GM23338 (cell line): ENCODE results near the gene NT5DC2. TPM values are rescaled to one million over a fixed set of nuclear protein-coding genes. Genes with fewer than 3 reads are reported as not detected.

Source experiments
- ATAC-seq: fragments of 200-7000 bp; cut with Tn5 transposase; 3 replicates; pipeline ENCODE4 v1.9.1; 2020
- DNase-seq: peaks from one replicate; pipeline ENCODE4 v3.0.0-alpha.2; 2015; ENCODE audit warnings: low spot score
- H2AFZ ChIP-seq: fragments of 200-600 bp; sonication (generic); 2 replicates; pipeline ENCODE4 v1.8.0; 2016; ENCODE audit warnings: antibody characterized with exemption, mild to moderate bottlenecking, moderate library complexity
- H3F3A ChIP-seq: fragments of 200-600 bp; sonication (generic); replicated peaks from 2 replicates; pipeline ENCODE4 v1.8.0; 2017; ENCODE audit warnings: antibody characterized with exemption, mixed run types, low read depth
- H3K27ac ChIP-seq: fragments of 200-600 bp; sonication (generic); 2 replicates; pipeline ENCODE4 v1.6.1; 2016; ENCODE audit warnings: low read depth
- H3K27me3 ChIP-seq: fragments of 200-600 bp; sonication (generic); 2 replicates; pipeline ENCODE4 v1.8.0; 2016; ENCODE audit warnings: mild to moderate bottlenecking, mixed run types, moderate library complexity; ENCODE audit not compliant: insufficient read depth
- H3K36me3 ChIP-seq: fragments of 200-600 bp; sonication (generic); 2 replicates; pipeline ENCODE4 v1.8.0; 2016; ENCODE audit warnings: mild to moderate bottlenecking; ENCODE audit not compliant: insufficient read depth
- H3K4me1 ChIP-seq: fragments of 200-600 bp; sonication (generic); 2 replicates; pipeline ENCODE4 v1.8.0; 2016; ENCODE audit warnings: mild to moderate bottlenecking, moderate library complexity; ENCODE audit not compliant: insufficient read depth
- H3K4me2 ChIP-seq: fragments of 200-600 bp; sonication (generic); 2 replicates; pipeline ENCODE4 v1.7.1; 2017; ENCODE audit warnings: mixed run types
- H3K4me3 ChIP-seq: fragments of 200-600 bp; sonication (generic); 2 replicates; pipeline ENCODE4 v1.6.1; 2016; ENCODE audit warnings: mixed run types
- H3K79me2 ChIP-seq: fragments of 200-600 bp; sonication (generic); replicated peaks from 2 replicates; pipeline ENCODE4 v1.8.0; 2017; ENCODE audit warnings: mild to moderate bottlenecking; ENCODE audit not compliant: insufficient read depth
- H3K9me2 ChIP-seq: fragments of 200-600 bp; sonication (generic); 2 replicates; pipeline ENCODE4 v1.8.0; 2017; ENCODE audit not compliant: insufficient read depth
- H4K20me1 ChIP-seq: fragments of 200-600 bp; sonication (generic); replicated peaks from 2 replicates; pipeline ENCODE4 v1.8.0; 2017; ENCODE audit warnings: mild to moderate bottlenecking; ENCODE audit not compliant: insufficient read depth
- H3K27ac Mint-ChIP-seq: 2 replicates; pipeline ENCODE4 v1.8.0; 2020; ENCODE audit warnings: inconsistent platforms, mild to moderate bottlenecking, moderate library complexity, mixed read lengths
- H3K27me3 Mint-ChIP-seq: 3 replicates; pipeline ENCODE4 v1.8.0; 2022; ENCODE audit warnings: low read depth, mild to moderate bottlenecking, moderate library complexity, mixed read lengths, inconsistent platforms; ENCODE audit not compliant: insufficient read depth, poor library complexity
- H3K36me3 Mint-ChIP-seq: 3 replicates; pipeline ENCODE4 v1.8.0; 2021; ENCODE audit warnings: low read depth, mild to moderate bottlenecking, inconsistent platforms, moderate library complexity, mixed read lengths
- H3K4me1 Mint-ChIP-seq: 3 replicates; pipeline ENCODE4 v1.8.0; 2020; ENCODE audit warnings: mild to moderate bottlenecking, inconsistent platforms, mixed read lengths
- H3K4me3 Mint-ChIP-seq: 3 replicates; pipeline ENCODE4 v1.8.0; 2021; ENCODE audit warnings: moderate library complexity, mild to moderate bottlenecking, inconsistent platforms, mixed read lengths
- H3K9me3 Mint-ChIP-seq: 3 replicates; pipeline ENCODE4 v1.8.0; 2020; ENCODE audit warnings: moderate library complexity, mild to moderate bottlenecking, inconsistent platforms, mixed read lengths
- CTCF ChIP-seq, 2 experiments: fragments of 200-600 bp in 1 of 2; sonication (generic) in 1 of 2; conservative IDR thresholded peaks; 2 replicates each; pipeline versions ENCODE4 v1.5.1 to v1.6.1; 2016 to 2017; ENCODE audit warnings: antibody characterized with exemption in 2 of 2, low read depth in 2 of 2, mild to moderate bottlenecking in 2 of 2, moderate library complexity in 1 of 2
- EZH2 ChIP-seq: fragments of 200-600 bp; sonication (generic); IDR thresholded peaks from one replicate; pipeline ENCODE4 v1.8.0; 2017; ENCODE audit warnings: antibody characterized with exemption, mild to moderate bottlenecking, low read depth; ENCODE audit not compliant: unreplicated experiment
- EZH2phosphoT487 ChIP-seq: fragments of 200-600 bp; sonication (generic); IDR thresholded peaks from one replicate; pipeline ENCODE4 v1.8.1; 2018; ENCODE audit warnings: antibody characterized with exemption; ENCODE audit not compliant: unreplicated experiment
- JUNB ChIP-seq: IDR thresholded peaks from one replicate; pipeline ENCODE4 v1.6.1; 2016; ENCODE audit warnings: antibody characterized with exemption; ENCODE audit not compliant: unreplicated experiment
- NANOG ChIP-seq: IDR thresholded peaks from 2 replicates; pipeline ENCODE4 v1.6.1; 2016; ENCODE audit warnings: antibody characterized with exemption, borderline replicate concordance
- POLR2AphosphoS5 ChIP-seq: IDR thresholded peaks from 2 replicates; pipeline ENCODE4 v1.6.1; 2016; ENCODE audit warnings: antibody characterized with exemption, low read depth
- REST ChIP-seq: IDR thresholded peaks from one replicate; pipeline ENCODE4 v1.6.1; 2018; ENCODE audit warnings: antibody characterized with exemption; ENCODE audit not compliant: unreplicated experiment
- STAT1 ChIP-seq: IDR thresholded peaks from one replicate; pipeline ENCODE4 v1.6.1; 2016; ENCODE audit warnings: antibody characterized with exemption; ENCODE audit not compliant: unreplicated experiment
- ZNF114 ChIP-seq: fragments of 250-450 bp; sonication (Bioruptor Pico); IDR thresholded peaks from 2 replicates; pipeline ENCODE4 v1.5.0; 2020; ENCODE audit warnings: mild to moderate bottlenecking, moderate library complexity
- ZNF331 ChIP-seq: fragments of 250-450 bp; sonication (Bioruptor Pico); IDR thresholded peaks from 2 replicates; pipeline ENCODE4 v1.5.0; 2020; ENCODE audit warnings: low read depth, mild to moderate bottlenecking, moderate library complexity
- polyA plus RNA-seq: library from polyadenylated mRNA; unstranded; fragments of >200 nt; fragmentation: Nextera tagmentation; extraction: Ambion mirVana; gene quantifications from 2 replicates; pipeline ENCODE4 v1.2.1, GENCODE V29; 2016
- total RNA-seq: library from RNA; depleted of rRNA; stranded (reverse); fragments of >200 nt; shearing (Covaris generic); gene quantifications from 2 replicates; pipeline ENCODE4 v1.2.3, GENCODE V29; 2014

The NT5DC2 gene
- total and polyA plus RNA-seq, 2 experiments from 2014 or later: 269 to 324 TPM

- TF ChIP-seq JUNB (no peak), EZH2 (no peak), ZNF114 (CRISPR knock-in tag) (no peak), ZNF331 (CRISPR knock-in tag) (no peak), CTCF (conservative IDR thresholded peaks at IDR 0.05; ENCODE audit: low read depth in 2 of 2) (no peak), NANOG (no peak), POLR2AphosphoS5 (no peak)
- DNase-seq (peak; percentile 28), ATAC-seq (peak; percentile 24)
- no peaks in the 10 kb centered on the region for H3K79me2 ChIP-seq
- Mint-ChIP-seq H3K9me3 (no peaks in the 10 kb centered on the region; the same call in 2 of the 3 replicates), H3K4me3 (no peak overlapping the region), H3K4me1 (peaks cover 2% of the 10 kb centered on the region; the same call in 2 of the 3 replicates), H3K36me3 (no peaks in the 10 kb centered on the region), H3K27me3 (peaks cover 13% of the 10 kb centered on the region), H3K27ac (no peak overlapping the region)
- no peaks in the 10 kb centered on the region for H3K4me1 ChIP-seq
- no peaks in the 10 kb centered on the region for H4K20me1 ChIP-seq
- H3K36me3 ChIP-seq: no peaks in the 10 kb centered on the region
- no peak overlapping the region for H3K4me2 ChIP-seq
- H2AFZ ChIP-seq: peak overlapping the region; percentile 74; the same call in 1 of the 2 replicates
- no peak overlapping the region for H3K4me3 ChIP-seq
- H3K27me3 ChIP-seq: no peaks in the 10 kb centered on the region
- H3F3A ChIP-seq: no peaks in the 10 kb centered on the region
- H3K27ac ChIP-seq: no peak overlapping the region
- no peaks in the 10 kb centered on the region for H3K9me2 ChIP-seq
Measured at GRCh38 chr3:52512727-52513126, 20.9 kb downstream of the NT5DC2 start.

GRCh38 chr3:52512105-52512504, 21.6 kb downstream of the NT5DC2 start:
- Histone ChIP-seq H3K4me3 (no peak overlapping the region), H3K4me1 (no peaks in the 10 kb centered on the region), H4K20me1 (no peaks in the 10 kb centered on the region), H3K9me2 (no peaks in the 10 kb centered on the region), H3F3A (no peaks in the 10 kb centered on the region), H3K27ac (no peak overlapping the region), H2AFZ (peak overlapping the region; percentile 74; the same call in 1 of the 2 replicates), H3K36me3 (no peaks in the 10 kb centered on the region), H3K4me2 (no peak overlapping the region), H3K27me3 (no peaks in the 10 kb centered on the region), H3K79me2 (no peaks in the 10 kb centered on the region)
- no peak for ATAC-seq
- Mint-ChIP-seq H3K4me1 (peaks cover 2% of the 10 kb centered on the region; the same call in 2 of the 3 replicates), H3K27me3 (peaks cover 12% of the 10 kb centered on the region), H3K9me3 (no peaks in the 10 kb centered on the region; the same call in 2 of the 3 replicates), H3K4me3 (no peak overlapping the region; the same call in 2 of the 3 replicates), H3K27ac (no peak overlapping the region), H3K36me3 (no peaks in the 10 kb centered on the region)
- DNase-seq: no peak
- TF ChIP-seq ZNF331 (CRISPR knock-in tag) (no peak), NANOG (no peak), REST (no peak), STAT1 (no peak), EZH2 (no peak), CTCF (conservative IDR thresholded peaks at IDR 0.05; ENCODE audit: low read depth in 2 of 2) (no peak), ZNF114 (CRISPR knock-in tag) (no peak), JUNB (no peak), EZH2phosphoT487 (no peak)
